NCI-H128 (cell line): ENCODE data around the gene CCDC136.

Experiments used
- DNase-seq: peaks from one replicate; lab custom pipeline; 2025; ENCODE audit not compliant: unreplicated experiment; lab: John Stamatoyannopoulos, UW

CCDC136 gene

GRCh38 chr7:128791121-128791971, at the start of gene CCDC136:
Gene CCDC136, plus strand, starts transcription at chr7:128791968. Its CDS starts 444 bp downstream, at chr7:128792412.
- peak; percentile 8 for DNase-seq

GRCh38 chr7:128742206-128742605, 49.6 kb upstream of the CCDC136 start:
- no peak for DNase-seq

GRCh38 chr7:128743112-128743772, 48.5 kb upstream of the CCDC136 start:
- no peak for DNase-seq

- no peak for DNase-seq
Measured at GRCh38 chr7:128744366-128744905, 47.3 kb upstream of the CCDC136 start.

- no peak for DNase-seq
Measured at GRCh38 chr7:128745706-128746105, 46.1 kb upstream of the CCDC136 start.

- no peak for DNase-seq
Measured at GRCh38 chr7:128747327-128748079, 44.3 kb upstream of the CCDC136 start.

GRCh38 chr7:128752251-128752650, 39.5 kb upstream of the CCDC136 start:
- DNase-seq: no peak

- no peak for DNase-seq
Measured at GRCh38 chr7:128755075-128755818, 36.5 kb upstream of the CCDC136 start.

- no peak for DNase-seq
Measured at GRCh38 chr7:128755819-128756476, 35.8 kb upstream of the CCDC136 start.

- no peak for DNase-seq
Measured at GRCh38 chr7:128757203-128757602, 34.6 kb upstream of the CCDC136 start.

- DNase-seq: no peak
Measured at GRCh38 chr7:128758553-128758952, 33.2 kb upstream of the CCDC136 start.

GRCh38 chr7:128759242-128759641, 32.5 kb upstream of the CCDC136 start:
- DNase-seq: no peak

GRCh38 chr7:128763541-128763940, 28.2 kb upstream of the CCDC136 start:
- DNase-seq: no peak

- no peak for DNase-seq
Measured at GRCh38 chr7:128767475-128768110, 24.2 kb upstream of the CCDC136 start.

GRCh38 chr7:128770233-128770632, 21.5 kb upstream of the CCDC136 start:
- DNase-seq: no peak

GRCh38 chr7:128773604-128774003, 18.2 kb upstream of the CCDC136 start:
- no peak for DNase-seq

- DNase-seq: no peak
Measured at GRCh38 chr7:128774029-128774689, 17.6 kb upstream of the CCDC136 start.

- no peak for DNase-seq
Measured at GRCh38 chr7:128774921-128775320, 16.8 kb upstream of the CCDC136 start.
